Endothelial cell of umbilical vein (primary cell): ENCODE measurements around the gene RUFY3. TPM values are rescaled to one million over a fixed set of nuclear protein-coding genes. Genes with fewer than 3 reads are reported as not detected.

ENCODE experiments used
- BruUV-seq: library from RNA; stranded (reverse); fragments of 400-500 nt; replicated peaks from 2 replicates; lab custom pipeline; 2021; lab: Mats Ljungman, UMichigan
- CTCF ChIA-PET: fragments of 300-600, 350-600 bp; sonication (Branson Sonifier 250); formaldehyde crosslinking; loops from one replicate; lab custom pipeline; 2021; ENCODE audit warnings: antibody characterized with exemption, inconsistent platforms; lab: Charles Lee
- POLR2A ChIA-PET: fragments of 300-600, 350-600 bp; sonication (Branson Sonifier 250); formaldehyde crosslinking; loops from one replicate; lab custom pipeline; 2021; ENCODE audit warnings: antibody characterized with exemption, inconsistent platforms; lab: Charles Lee
- DNase-seq: peaks from one replicate; pipeline ENCODE4 v3.0.0-alpha.2; 2011; ENCODE audit warnings: low read depth, low spot score
- FAIRE-seq: peaks from 2 replicates; lab custom pipeline; 2011; peaks lifted over from hg19 to GRCh38; lab: Jason Lieb, UNC
- H2AFZ ChIP-seq: 2 replicates; pipeline ENCODE4 v1.6.0; 2012; ENCODE audit warnings: low read depth, low read length, control low read depth, inconsistent platforms
- H3K27ac ChIP-seq: 2 replicates; pipeline ENCODE4 v1.5.1; 2011; ENCODE audit warnings: low read depth, mild to moderate bottlenecking, control low read depth, low read length, moderate library complexity; ENCODE audit not compliant: insufficient read depth
- H3K27me3 ChIP-seq, 2 experiments: 2 replicates each; pipeline versions ENCODE4 v1.6.0 to v1.6.1; 2011; ENCODE audit warnings: low read length in 2 of 2, mixed read lengths in 1 of 2; ENCODE audit not compliant: control insufficient read depth in 2 of 2, insufficient read depth in 2 of 2
- H3K36me3 ChIP-seq, 2 experiments: 2 replicates in 1 of 2; 3 replicates in 1 of 2; pipeline ENCODE4 v1.5.1; 2011; ENCODE audit warnings: low read length in 2 of 2, mild to moderate bottlenecking in 1 of 2, moderate library complexity in 1 of 2; ENCODE audit not compliant: control insufficient read depth in 2 of 2, insufficient read depth in 2 of 2; ENCODE audit errors: extremely low read depth in 1 of 2
- H3K4me1 ChIP-seq: 3 replicates; pipeline ENCODE4 v1.5.1; 2011; ENCODE audit warnings: mild to moderate bottlenecking, low read length; ENCODE audit not compliant: control insufficient read depth, insufficient read depth; ENCODE audit errors: extremely low read depth
- H3K4me2 ChIP-seq: 2 replicates; pipeline ENCODE4 v1.6.1; 2011; ENCODE audit warnings: low read length, control low read depth, mixed read lengths; ENCODE audit not compliant: insufficient read depth
- H3K4me3 ChIP-seq, 3 experiments: fragments of 200-600 bp in 1 of 3; sonication (generic), shearing (Covaris generic) in 1 of 3; replicated peaks in 1 of 3; 2 replicates each; pipeline ENCODE4 v1.5.1; 2011 to 2016; ENCODE audit warnings: control low read depth in 3 of 3, low read length in 3 of 3, mild to moderate bottlenecking in 2 of 3, inconsistent platforms in 1 of 3, low read depth in 1 of 3, moderate library complexity in 1 of 3; ENCODE audit not compliant: insufficient read depth in 1 of 3
- H3K79me2 ChIP-seq: 2 replicates; pipeline ENCODE4 v1.6.0; 2012; ENCODE audit warnings: low read length, inconsistent platforms; ENCODE audit not compliant: control insufficient read depth, insufficient read depth
- H3K9ac ChIP-seq: replicated peaks from 2 replicates; pipeline ENCODE3; 2011; ENCODE audit warnings: low read length, control low read depth; ENCODE audit not compliant: insufficient read depth; ENCODE audit errors: extremely low read depth
- H3K9me1 ChIP-seq: replicated peaks from 3 replicates; pipeline ENCODE4 v1.6.0; 2011; ENCODE audit warnings: mild to moderate bottlenecking, low read length; ENCODE audit not compliant: control insufficient read depth, insufficient read depth; ENCODE audit errors: extremely low read depth
- H3K9me3 ChIP-seq: replicated peaks from 2 replicates; pipeline ENCODE4 v1.5.1; 2012; ENCODE audit warnings: low read length, inconsistent platforms; ENCODE audit not compliant: control insufficient read depth, insufficient read depth
- H4K20me1 ChIP-seq: replicated peaks from 2 replicates; pipeline ENCODE3; 2011; ENCODE audit warnings: mild to moderate bottlenecking, low read length; ENCODE audit not compliant: control insufficient read depth, insufficient read depth; ENCODE audit errors: extremely low read depth
- EZH2 ChIP-seq: IDR thresholded peaks from 2 replicates; pipeline ENCODE4 v1.6.1; 2012; ENCODE audit warnings: borderline replicate concordance, low read depth, mild to moderate bottlenecking, moderate library complexity, low read length, inconsistent platforms; ENCODE audit not compliant: severe bottlenecking
- FOS ChIP-seq: IDR thresholded peaks from 2 replicates; pipeline ENCODE4 v1.6.1; 2011; ENCODE audit warnings: mild to moderate bottlenecking, low read length, moderate library complexity, borderline replicate concordance; ENCODE audit not compliant: insufficient read depth
- GATA2 ChIP-seq: IDR thresholded peaks from 2 replicates; pipeline ENCODE4 v1.7.0; 2011; ENCODE audit warnings: low read depth, mild to moderate bottlenecking, moderate library complexity, mixed read lengths, low read length; ENCODE audit not compliant: insufficient read length, insufficient read depth
- JUN ChIP-seq: IDR thresholded peaks from 2 replicates; pipeline ENCODE4 v1.6.1; 2011; ENCODE audit warnings: borderline replicate concordance, low read depth; ENCODE audit not compliant: insufficient read length, insufficient read depth
- MYC ChIP-seq: IDR thresholded peaks from one replicate; pipeline ENCODE4 v1.6.1; 2011; ENCODE audit warnings: mild to moderate bottlenecking, low read depth, low read length
- POLR2A ChIP-seq: IDR thresholded peaks from 2 replicates; pipeline ENCODE4 v1.6.1; 2012; ENCODE audit warnings: low read depth, mild to moderate bottlenecking, control low read depth, low read length
- POLR2AphosphoS5 ChIP-seq: IDR thresholded peaks from 2 replicates; pipeline ENCODE4 v1.6.1; 2012; ENCODE audit warnings: low read depth, mild to moderate bottlenecking, control low read depth, low read length, moderate library complexity; ENCODE audit not compliant: insufficient read depth
- dilution Hi-C: fragments of 300-500 bp; cut with MboI; formaldehyde crosslinking; loops from one replicate; pipeline ENCODE4 v1.15.0; 2019; ENCODE audit warnings: low sequenced_read_pairs; ENCODE audit not compliant: extremely low pct_ligation_motif_present
- intact Hi-C: fragments of 100-400 bp; cut with micrococcal nuclease; formaldehyde crosslinking; loops from one replicate; pipeline ENCODE4 v1.10.0; 2022
- polyA plus RNA-seq, 4 experiments: library from polyadenylated mRNA; depleted of rRNA in 3 of 4; stranded (reverse) in 3 of 4; unstranded in 1 of 4; fragments of >200 nt; gene quantifications; 2 replicates each; pipeline versions ENCODE4 v1.2.1 to v1.2.3, GENCODE V29; 2011 to 2012; ENCODE audit warnings: missing spikeins in 1 of 4
- small RNA-seq: library from RNA; depleted of rRNA; stranded (forward); fragments of <200 nt; gene quantifications from one replicate; pipeline ENCODE3, GENCODE V24; 2012; ENCODE audit warnings: low replicate concordance, low read depth; ENCODE audit not compliant: insufficient read depth, insufficient read length
- total RNA-seq: library from RNA; stranded (reverse); gene quantifications from 2 replicates; pipeline ENCODE4 v1.2.3, GENCODE V29; 2021
- TF ChIP-seq, protein P1 (sequence below): IDR thresholded peaks from 2 replicates; pipeline ENCODE4 v1.6.1; 2011; ENCODE audit not compliant: insufficient read depth, insufficient read length

RUFY3 gene
- total and polyA plus RNA-seq, 2 donors (not counting 3 experiments of a cell fraction or from before 2014, with no cell fraction given) = 10.0 to 52.8 TPM

DNA sequence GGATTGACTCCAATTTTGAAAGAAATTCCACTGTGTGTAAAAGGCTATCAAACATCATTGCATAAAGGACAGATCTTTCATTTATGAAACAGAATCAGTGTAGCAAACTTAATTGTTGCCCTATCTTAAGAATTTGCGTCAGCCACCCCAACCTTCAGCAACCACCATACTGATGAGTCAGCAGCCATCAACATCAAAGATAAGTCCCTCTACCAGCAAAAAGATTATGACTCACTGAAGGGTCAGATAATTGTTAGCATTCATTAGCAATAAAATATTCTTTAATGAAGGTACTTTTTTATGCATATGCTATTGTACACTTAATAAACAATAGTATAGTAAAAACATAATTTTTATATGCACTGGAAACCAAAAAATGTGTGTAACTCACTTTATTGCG lies 133.7 kb downstream of the RUFY3 start:
- H3K9me1 ChIP-seq = no peaks in the 10 kb centered on the region
- H3K27me3 ChIP-seq = peaks cover 0 to 2% of the 10 kb centered on the region in 2 experiments
- BruUV-seq = no TSS peak
- no peak overlapping the region for H3K27ac ChIP-seq
- H3K9me3 ChIP-seq = no peaks in the 10 kb centered on the region
- intact Hi-C loops = no loop called here
- H4K20me1 ChIP-seq = no peaks in the 10 kb centered on the region
- POLR2A ChIA-PET = no interaction called here
- CTCF ChIA-PET = no interaction called here
- H3K79me2 ChIP-seq = no peaks in the 10 kb centered on the region
- H3K4me3 ChIP-seq = no peak overlapping the region
- H3K4me2 ChIP-seq = no peak overlapping the region
- no peak for DNase-seq
- H2AFZ ChIP-seq = no peak overlapping the region
- dilution Hi-C loops = no loop called here
- no peak for FAIRE-seq
- no peak for TF ChIP-seq POLR2AphosphoS5
- no peak for TF ChIP-seq GATA2
- TF ChIP-seq POLR2A = no peak
- TF ChIP-seq EZH2 = no peak
- no peak for TF ChIP-seq MYC
- TF ChIP-seq, protein P1, sequence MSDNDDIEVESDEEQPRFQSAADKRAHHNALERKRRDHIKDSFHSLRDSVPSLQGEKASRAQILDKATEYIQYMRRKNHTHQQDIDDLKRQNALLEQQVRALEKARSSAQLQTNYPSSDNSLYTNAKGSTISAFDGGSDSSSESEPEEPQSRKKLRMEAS = no peak
- no peak for TF ChIP-seq FOS
- no peak for TF ChIP-seq JUN
- H3K4me1 ChIP-seq = no peaks in the 10 kb centered on the region
- H3K9ac ChIP-seq = no peak overlapping the region
- no peaks in the 10 kb centered on the region for H3K36me3 ChIP-seq

Small RNA genes lying within 50 kb of the gene (small RNA-seq; reads per million reads assigned to genes)
- gene RF00026 = not detected
- not detected for gene RNU6-520P
- 3.5 reads per million, percentile 23 among the genes with 10 or more reads in this experiment for gene RNU6-784P
- not detected for gene RNU6-891P

Other genes with a start within 250 kb of the RUFY3 start
- not detected in 2 replicates for gene MUC7, start 249.8 kb upstream of the RUFY3 start, total RNA-seq
- gene MUC7, start 249.8 kb upstream of the RUFY3 start, polyA plus RNA-seq = not detected in 2 replicates
- not detected in 2 replicates for gene AMTN, start 203.4 kb upstream of the RUFY3 start, total RNA-seq
- 0.95 and 1.2 TPM in 2 replicates for gene AMTN, start 203.4 kb upstream of the RUFY3 start, polyA plus RNA-seq
- not detected in 2 replicates for gene AMBN, start 129.7 kb upstream of the RUFY3 start, total RNA-seq
- not detected in 2 replicates for gene AMBN, start 129.7 kb upstream of the RUFY3 start, polyA plus RNA-seq
- 0.05 TPM in 1 of 2 replicates, not detected in the other for gene ENAM, start 93.2 kb upstream of the RUFY3 start, total RNA-seq
- 0.05 and 0.07 TPM in 2 replicates for gene ENAM, start 93.2 kb upstream of the RUFY3 start, polyA plus RNA-seq
- not detected in 2 replicates for gene JCHAIN, start 55.5 kb upstream of the RUFY3 start, total RNA-seq
- not detected in 2 replicates for gene JCHAIN, start 55.5 kb upstream of the RUFY3 start, polyA plus RNA-seq
- 32.8 and 34.7 TPM in 2 replicates for gene UTP3, start 33.4 kb upstream of the RUFY3 start, total RNA-seq
- gene UTP3, start 33.4 kb upstream of the RUFY3 start, polyA plus RNA-seq = 6.2 and 8.7 TPM in 2 replicates
- gene GRSF1, start 117.9 kb downstream of the RUFY3 start, total RNA-seq = 70.7 and 71.6 TPM in 2 replicates
- gene GRSF1, start 117.9 kb downstream of the RUFY3 start, polyA plus RNA-seq = 26.2 and 29.1 TPM in 2 replicates
- 23.9 and 25.9 TPM in 2 replicates for gene MOB1B, start 180.4 kb downstream of the RUFY3 start, total RNA-seq
- gene MOB1B, start 180.4 kb downstream of the RUFY3 start, polyA plus RNA-seq = 2.6 and 4.3 TPM in 2 replicates